Thoracic aorta (tissue), 2 donors: ENCODE data around the gene ARSI. TPM values are rescaled to one million over a fixed set of nuclear protein-coding genes. Genes with fewer than 3 reads are reported as not detected.

Source experiments
- ATAC-seq: fragments of 150-250 bp; one replicate; pipeline ENCODE4 v1.8.0; 2017; ENCODE audit warnings: low read depth; ENCODE audit not compliant: insufficient number of reproducible peaks, low FRiP score
- DNase-seq: peaks from one replicate; pipeline ENCODE4 v3.0.0-alpha.2; 2020; ENCODE audit warnings: low spot score
- H3K27ac ChIP-seq, 2 donors: fragments of 200-600 bp; sonication (generic); 1 replicate in 1 of 2; 2 replicates in 1 of 2; pipeline ENCODE4 v1.5.1; 2016; ENCODE audit warnings: mild to moderate bottlenecking in 2 of 2, moderate library complexity in 2 of 2
- H3K27me3 ChIP-seq: fragments of 200-600 bp; sonication (generic); replicated peaks from 2 replicates; pipeline ENCODE4 v1.6.0; 2016; ENCODE audit warnings: mild to moderate bottlenecking; ENCODE audit not compliant: insufficient read depth
- H3K36me3 ChIP-seq: fragments of 200-600 bp; sonication (generic); one replicate; pipeline ENCODE4 v1.5.1; 2016
- H3K4me1 ChIP-seq, 2 donors: fragments of 200-600 bp; sonication (generic); 1 replicate in 1 of 2; 2 replicates in 1 of 2; pipeline versions ENCODE4 v1.5.1 to v1.6.0; 2016; ENCODE audit warnings: low read depth in 2 of 2, mild to moderate bottlenecking in 1 of 2; ENCODE audit not compliant: control insufficient read depth in 1 of 2
- H3K4me3 ChIP-seq: fragments of 200-600 bp; sonication (generic); 2 replicates; pipeline ENCODE4 v1.5.1; 2016; ENCODE audit warnings: mild to moderate bottlenecking
- H3K9me3 ChIP-seq: fragments of 200-600 bp; sonication (generic); 2 replicates; pipeline ENCODE4 v1.5.1; 2016
- total RNA-seq, 2 donors: library from RNA; depleted of rRNA; stranded (reverse); fragments of >200 nt; gene quantifications; one replicate each; pipeline versions ENCODE4 v1.1.0 to v1.2.3, GENCODE V29; 2016
- TF ChIP-seq, protein P1 (sequence below): fragments of 200-600 bp; sonication (generic); IDR thresholded peaks from one replicate; pipeline ENCODE4 v1.5.1; 2019; ENCODE audit warnings: antibody characterized with exemption

ARSI gene
- total RNA-seq, 2 donors from 2014 or later: 0.41 to 4.3 TPM

- no peak for DNase-seq
- H3K27ac ChIP-seq: no peak overlapping the region
- TF ChIP-seq, protein P1, sequence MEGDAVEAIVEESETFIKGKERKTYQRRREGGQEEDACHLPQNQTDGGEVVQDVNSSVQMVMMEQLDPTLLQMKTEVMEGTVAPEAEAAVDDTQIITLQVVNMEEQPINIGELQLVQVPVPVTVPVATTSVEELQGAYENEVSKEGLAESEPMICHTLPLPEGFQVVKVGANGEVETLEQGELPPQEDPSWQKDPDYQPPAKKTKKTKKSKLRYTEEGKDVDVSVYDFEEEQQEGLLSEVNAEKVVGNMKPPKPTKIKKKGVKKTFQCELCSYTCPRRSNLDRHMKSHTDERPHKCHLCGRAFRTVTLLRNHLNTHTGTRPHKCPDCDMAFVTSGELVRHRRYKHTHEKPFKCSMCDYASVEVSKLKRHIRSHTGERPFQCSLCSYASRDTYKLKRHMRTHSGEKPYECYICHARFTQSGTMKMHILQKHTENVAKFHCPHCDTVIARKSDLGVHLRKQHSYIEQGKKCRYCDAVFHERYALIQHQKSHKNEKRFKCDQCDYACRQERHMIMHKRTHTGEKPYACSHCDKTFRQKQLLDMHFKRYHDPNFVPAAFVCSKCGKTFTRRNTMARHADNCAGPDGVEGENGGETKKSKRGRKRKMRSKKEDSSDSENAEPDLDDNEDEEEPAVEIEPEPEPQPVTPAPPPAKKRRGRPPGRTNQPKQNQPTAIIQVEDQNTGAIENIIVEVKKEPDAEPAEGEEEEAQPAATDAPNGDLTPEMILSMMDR: no peak
- H3K4me1 ChIP-seq: peaks cover 3 to 21% of the 10 kb centered on the region in 2 donors
- H3K36me3 ChIP-seq: no peaks in the 10 kb centered on the region
- H3K4me3 ChIP-seq: no peak overlapping the region
- no peaks in the 10 kb centered on the region for H3K9me3 ChIP-seq
- no peak for ATAC-seq
- no peaks in the 10 kb centered on the region for H3K27me3 ChIP-seq
Measured at GRCh38 chr5:150301170-150301505, 1.6 kb downstream of the ARSI start.

DNA sequence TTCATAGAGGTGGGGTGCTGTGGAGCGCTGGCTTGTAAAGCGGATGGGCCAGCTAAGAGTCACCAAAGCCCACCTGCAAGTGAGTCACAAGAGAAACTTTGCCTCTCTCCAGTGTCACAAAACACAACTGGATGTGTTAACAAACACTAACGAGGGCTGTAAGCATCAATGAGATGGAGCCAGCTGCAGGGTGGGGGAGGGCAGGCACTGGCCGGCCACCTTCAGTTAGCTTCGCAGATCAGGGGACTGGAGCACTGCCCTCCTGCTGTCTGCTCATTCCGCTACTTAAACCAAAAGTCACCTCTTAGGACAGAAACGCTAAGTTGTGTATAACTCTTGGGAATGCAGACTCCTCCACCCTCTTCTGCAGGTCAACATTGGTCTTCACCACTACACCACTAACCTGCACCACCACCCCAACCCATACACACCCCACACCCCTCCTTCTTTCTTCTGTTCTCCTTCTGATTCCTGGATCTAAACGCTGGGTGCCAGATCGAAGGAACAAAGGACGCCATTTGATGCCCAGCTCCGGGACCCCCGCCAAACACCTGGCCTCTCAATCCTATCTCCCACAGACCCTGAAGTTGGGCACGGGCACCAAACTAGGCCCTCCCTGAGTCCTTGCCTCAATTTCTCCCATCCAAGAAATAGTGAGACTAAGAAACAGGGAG lies 2.1 kb downstream of the ARSI start:
- Histone ChIP-seq H3K9me3 (no peaks in the 10 kb centered on the region), H3K4me1 (peaks cover 3 to 21% of the 10 kb centered on the region in 2 donors), H3K27ac (no peak overlapping the region), H3K4me3 (no peak overlapping the region), H3K36me3 (no peaks in the 10 kb centered on the region), H3K27me3 (no peaks in the 10 kb centered on the region)
- DNase-seq: no peak
- ATAC-seq: no peak
- TF ChIP-seq, protein P1: no peak

GRCh38 chr5:150299571-150300327 lies 3.0 kb downstream of the ARSI start:
- DNase-seq: no peak
- no peak overlapping the region for H3K27ac ChIP-seq
- no peak for ATAC-seq
- H3K27me3 ChIP-seq: no peaks in the 10 kb centered on the region
- H3K4me3 ChIP-seq: no peak overlapping the region
- no peaks in the 10 kb centered on the region for H3K9me3 ChIP-seq
- H3K36me3 ChIP-seq: no peaks in the 10 kb centered on the region
- peaks cover 3 to 21% of the 10 kb centered on the region in 2 donors for H3K4me1 ChIP-seq
- TF ChIP-seq, protein P1: no peak

DNA sequence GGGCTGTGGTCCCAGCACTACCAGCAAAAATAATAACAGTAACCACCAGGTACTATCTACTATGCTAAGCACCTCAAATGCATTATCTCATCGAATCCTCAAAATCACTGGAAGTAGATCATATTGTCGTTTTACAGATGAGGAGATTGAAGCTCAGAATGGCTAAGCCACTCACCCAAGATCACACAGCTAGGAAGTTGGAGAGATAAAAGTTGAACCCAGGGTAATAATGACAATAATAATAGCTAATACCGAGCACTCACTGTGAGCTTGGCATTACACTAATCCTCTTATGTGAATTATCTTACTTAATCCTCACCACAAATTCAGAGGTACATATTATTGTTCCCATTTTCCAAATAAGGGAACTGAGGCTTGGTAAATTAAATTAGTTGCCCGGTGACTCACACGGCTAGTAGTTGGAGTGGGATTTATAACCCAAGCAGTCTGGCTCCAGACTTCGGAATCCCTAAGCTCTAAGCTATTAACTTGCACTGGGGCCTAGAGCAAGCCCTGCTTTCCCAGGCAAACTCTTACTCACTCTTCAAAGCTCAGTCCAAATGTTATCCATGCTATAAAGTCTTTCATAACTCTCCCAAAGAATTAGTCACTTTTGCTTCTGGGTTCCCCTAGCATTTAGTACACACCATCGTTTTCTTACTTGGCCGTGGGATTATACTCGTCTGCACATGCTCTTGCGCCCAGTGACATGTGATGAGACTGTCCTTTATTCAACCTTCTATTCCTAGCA lies 3.8 kb downstream of the ARSI start:
- H3K4me1 ChIP-seq: peaks cover 3 to 21% of the 10 kb centered on the region in 2 donors
- no peak overlapping the region for H3K27ac ChIP-seq
- H3K36me3 ChIP-seq: no peaks in the 10 kb centered on the region
- no peaks in the 10 kb centered on the region for H3K27me3 ChIP-seq
- H3K9me3 ChIP-seq: no peaks in the 10 kb centered on the region
- no peak overlapping the region for H3K4me3 ChIP-seq
- TF ChIP-seq, protein P1: no peak
- DNase-seq: no peak
- no peak for ATAC-seq
